ENCODE data around the gene TMEM41B.
A peak's percentile ranks its signal among the peaks of the same experiment; 100 is the strongest.

GRCh38 chr11:9313648-9314290 lies 624 bp downstream of the TMEM41B start:
- no peak for TF ChIP-seq EZH2 (IDR thresholded peaks at IDR 0.05; ENCODE audit: borderline replicate concordance, insufficient read depth, low read length, poor library complexity, severe bottlenecking)
- no peak for TF ChIP-seq CTCF (IDR thresholded peaks at IDR 0.05; ENCODE audit: poor library complexity, severe bottlenecking)
- TF ChIP-seq RAD21 (conservative IDR thresholded peaks at IDR 0.05) = no peak
- TF ChIP-seq POLR2AphosphoS5 (IDR thresholded peaks at IDR 0.05) = no peak
- no peak for TF ChIP-seq EP300 (conservative IDR thresholded peaks at IDR 0.05; ENCODE audit: poor library complexity, severe bottlenecking)
- TF ChIP-seq REST (IDR thresholded peaks at IDR 0.05; ENCODE audit: borderline replicate concordance) = peak; percentile 36

All from neural cell (in vitro differentiated cells).